BLaER1 (cell line): Measurements from ENCODE around the gene MEIS2.

Source experiments
- H3K27ac ChIP-seq: shearing (Covaris generic); formaldehyde crosslinking; 2 replicates; pipeline ENCODE4 v1.8.1; 2022
- H3K27me3 ChIP-seq: shearing (Covaris generic); formaldehyde crosslinking; 2 replicates; pipeline ENCODE4 v1.8.1; 2022
- H3K36me3 ChIP-seq: shearing (Covaris generic); formaldehyde crosslinking; 2 replicates; pipeline ENCODE4 v1.8.1; 2022
- H3K4me1 ChIP-seq: shearing (Covaris generic); formaldehyde crosslinking; 2 replicates; pipeline ENCODE4 v1.8.1; 2022
- H3K4me2 ChIP-seq: shearing (Covaris generic); formaldehyde crosslinking; 2 replicates; pipeline ENCODE4 v1.8.1; 2022
- H3K4me3 ChIP-seq: shearing (Covaris generic); formaldehyde crosslinking; 2 replicates; pipeline ENCODE4 v1.8.1; 2022
- H3K9ac ChIP-seq: shearing (Covaris generic); formaldehyde crosslinking; 2 replicates; pipeline ENCODE4 v1.8.1; 2022
- H3K9me3 ChIP-seq: shearing (Covaris generic); formaldehyde crosslinking; 2 replicates; pipeline ENCODE4 v1.8.1; 2022
- H4K20me1 ChIP-seq: shearing (Covaris generic); formaldehyde crosslinking; 2 replicates; pipeline ENCODE4 v1.8.1; 2022
- Cebpa-rat ChIP-seq: shearing (Covaris generic); IDR thresholded peaks from 2 replicates; pipeline ENCODE4 v1.8.1; 2022

MEIS2 gene

DNA sequence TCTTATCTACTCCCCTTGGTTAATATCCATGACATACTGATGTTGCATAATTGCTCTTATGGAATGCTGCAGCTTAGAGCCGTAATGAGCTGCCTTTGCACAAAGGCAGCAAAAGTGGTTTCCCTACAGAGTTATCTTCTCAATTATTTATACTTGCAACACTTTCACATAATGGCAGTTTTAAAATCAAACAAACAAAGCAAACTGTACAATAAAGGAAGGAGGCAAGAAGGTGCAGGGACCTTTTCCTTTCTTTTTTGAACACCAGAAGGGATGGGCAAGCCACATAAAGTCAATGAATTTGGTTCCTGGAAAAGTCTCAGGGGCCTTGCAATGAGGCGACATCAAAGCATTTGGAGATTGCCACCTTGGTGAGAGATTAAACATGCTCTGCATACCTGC lies 188.0 kb downstream of the MEIS2 start:
- Histone ChIP-seq H3K4me1 (no peaks in the 10 kb centered on the region), H3K36me3 (no peaks in the 10 kb centered on the region), H3K27me3 (no peaks in the 10 kb centered on the region), H3K9ac (no peak overlapping the region), H3K27ac (no peak overlapping the region), H4K20me1 (no peaks in the 10 kb centered on the region), H3K9me3 (no peaks in the 10 kb centered on the region), H3K4me3 (no peak overlapping the region), H3K4me2 (no peak overlapping the region)
- TF ChIP-seq Cebpa-rat: no peak

DNA sequence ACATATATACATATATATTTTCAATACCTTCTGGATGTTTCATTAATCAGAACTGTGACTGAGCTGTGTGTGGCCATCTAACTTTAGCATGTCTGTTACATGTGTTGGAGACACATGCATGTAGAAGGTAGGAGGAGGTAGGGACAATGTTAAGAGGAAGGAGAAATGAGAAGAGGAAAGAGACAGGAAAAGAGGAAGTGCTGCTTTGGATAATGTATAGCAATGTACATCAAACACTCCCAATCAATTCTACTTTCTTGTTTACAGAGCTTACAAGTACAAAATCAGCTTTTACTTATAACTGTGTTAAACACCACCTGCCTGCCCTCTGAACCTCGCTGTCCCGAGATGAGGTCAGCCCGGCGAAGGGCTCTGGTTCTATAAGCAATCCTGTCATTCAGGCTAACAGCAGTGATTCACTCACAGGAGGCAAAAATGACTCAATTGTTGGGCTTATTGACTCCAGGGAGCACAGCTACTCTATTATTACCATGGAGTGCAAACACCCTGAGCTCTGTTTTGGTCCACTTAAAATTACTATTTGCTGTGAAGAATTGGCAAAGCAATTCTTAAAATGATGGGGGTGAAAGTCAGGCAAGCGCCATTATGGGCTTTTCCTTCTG lies 188.9 kb downstream of the MEIS2 start:
- no peak overlapping the region for H3K9ac ChIP-seq
- no peak overlapping the region for H3K4me3 ChIP-seq
- H3K4me2 ChIP-seq: no peak overlapping the region

DNA sequence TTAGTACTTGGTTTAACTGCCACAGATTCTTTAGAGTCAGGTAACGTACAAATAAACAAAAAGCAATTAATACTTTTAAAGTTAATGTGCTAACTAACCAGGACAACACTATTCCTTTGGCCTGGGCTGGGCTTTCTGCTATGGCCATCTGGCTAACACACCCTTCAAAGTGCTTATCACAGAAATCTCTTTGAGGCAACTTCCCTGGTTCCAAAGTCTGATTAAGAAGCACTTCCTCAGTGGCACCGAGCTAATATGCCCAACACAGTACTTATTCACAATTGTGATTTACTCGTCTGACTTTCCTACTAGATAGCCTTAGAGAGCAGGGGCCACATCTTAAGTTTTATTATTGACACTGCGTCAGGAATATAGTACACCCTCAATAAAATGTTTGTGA lies 191.4 kb downstream of the MEIS2 start:
- Histone ChIP-seq H3K4me3 (no peak overlapping the region), H3K36me3 (no peaks in the 10 kb centered on the region), H3K9me3 (no peaks in the 10 kb centered on the region), H3K4me2 (no peak overlapping the region), H3K27ac (no peak overlapping the region), H3K4me1 (no peaks in the 10 kb centered on the region), H3K9ac (no peak overlapping the region), H3K27me3 (no peaks in the 10 kb centered on the region), H4K20me1 (no peaks in the 10 kb centered on the region)
- TF ChIP-seq Cebpa-rat: no peak

More for the DNA sequence above, 188.9 kb downstream of the MEIS2 start:
- H3K27me3 ChIP-seq: no peaks in the 10 kb centered on the region
- H3K4me1 ChIP-seq: no peaks in the 10 kb centered on the region
- H3K27ac ChIP-seq: no peak overlapping the region
- TF ChIP-seq Cebpa-rat: no peak
- no peaks in the 10 kb centered on the region for H3K9me3 ChIP-seq
- no peaks in the 10 kb centered on the region for H4K20me1 ChIP-seq
- H3K36me3 ChIP-seq: no peaks in the 10 kb centered on the region

- Histone ChIP-seq H3K27ac (no peak overlapping the region), H3K27me3 (no peaks in the 10 kb centered on the region), H3K4me3 (no peak overlapping the region), H3K4me1 (no peaks in the 10 kb centered on the region), H3K9me3 (no peaks in the 10 kb centered on the region), H4K20me1 (no peaks in the 10 kb centered on the region), H3K9ac (no peak overlapping the region), H3K4me2 (no peak overlapping the region), H3K36me3 (no peaks in the 10 kb centered on the region)
- no peak for TF ChIP-seq Cebpa-rat
Observed at GRCh38 chr15:36907295-36907694, 193.1 kb downstream of the MEIS2 start.

- Histone ChIP-seq H3K9me3 (no peaks in the 10 kb centered on the region), H3K27ac (no peak overlapping the region), H3K36me3 (no peaks in the 10 kb centered on the region), H3K9ac (no peak overlapping the region), H3K4me2 (no peak overlapping the region), H3K27me3 (no peaks in the 10 kb centered on the region), H3K4me3 (no peak overlapping the region), H4K20me1 (no peaks in the 10 kb centered on the region), H3K4me1 (no peaks in the 10 kb centered on the region)
- TF ChIP-seq Cebpa-rat: no peak
Observed at GRCh38 chr15:36905908-36906307, 194.4 kb downstream of the MEIS2 start.

DNA sequence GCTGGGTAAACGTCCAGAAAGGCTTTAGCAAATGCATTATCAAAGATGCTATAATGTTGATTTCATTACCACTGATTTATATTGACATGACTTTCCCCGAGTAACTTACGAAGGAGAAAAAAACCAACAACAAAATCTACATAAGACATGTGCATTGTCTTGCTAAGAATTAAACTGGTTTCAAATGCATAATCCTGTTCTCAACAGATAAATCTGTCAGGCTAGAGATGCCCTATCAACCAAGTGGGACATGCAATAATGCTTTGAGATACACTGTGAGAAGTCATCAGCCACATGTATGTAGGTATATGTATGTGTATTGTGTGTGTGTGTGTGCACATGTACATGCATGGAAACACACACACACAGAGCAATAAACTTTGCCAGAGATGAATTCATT lies 195.6 kb downstream of the MEIS2 start:
- H3K27ac ChIP-seq: no peak overlapping the region
- no peaks in the 10 kb centered on the region for H3K27me3 ChIP-seq
- H3K9ac ChIP-seq: no peak overlapping the region
- H3K36me3 ChIP-seq: no peaks in the 10 kb centered on the region
- no peaks in the 10 kb centered on the region for H4K20me1 ChIP-seq
- no peaks in the 10 kb centered on the region for H3K4me1 ChIP-seq
- no peak for TF ChIP-seq Cebpa-rat
- H3K4me2 ChIP-seq: no peak overlapping the region
- no peak overlapping the region for H3K4me3 ChIP-seq
- no peaks in the 10 kb centered on the region for H3K9me3 ChIP-seq

GRCh38 chr15:36903922-36904556 lies 196.3 kb downstream of the MEIS2 start:
- H3K4me1 ChIP-seq: no peaks in the 10 kb centered on the region
- TF ChIP-seq Cebpa-rat: no peak

DNA sequence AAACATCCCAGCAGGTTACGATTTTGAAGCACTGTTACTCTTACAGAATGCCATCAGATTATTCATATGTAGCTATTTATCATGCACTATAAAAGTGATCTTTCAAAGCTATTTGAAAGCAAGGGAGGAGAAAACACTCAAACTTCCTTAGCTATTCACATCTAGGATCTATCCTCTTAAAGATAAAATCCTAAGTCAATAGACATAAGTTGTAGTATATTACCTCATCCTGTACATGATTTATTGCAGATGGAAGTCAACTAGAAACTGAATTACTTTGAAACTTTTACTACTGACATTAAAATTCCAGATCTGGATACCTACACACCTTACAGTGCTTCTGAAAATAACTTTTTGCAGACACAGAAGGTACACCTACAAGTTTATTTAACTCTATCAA lies 197.2 kb downstream of the MEIS2 start:
- Histone ChIP-seq H3K4me3 (no peak overlapping the region), H3K27ac (no peak overlapping the region)

More at GRCh38 chr15:36903922-36904556, 196.3 kb downstream of the MEIS2 start:
- Histone ChIP-seq H3K27ac (no peak overlapping the region), H3K36me3 (no peaks in the 10 kb centered on the region), H3K27me3 (no peaks in the 10 kb centered on the region), H3K9ac (no peak overlapping the region), H3K9me3 (no peaks in the 10 kb centered on the region), H4K20me1 (no peaks in the 10 kb centered on the region), H3K4me2 (no peak overlapping the region), H3K4me3 (no peak overlapping the region)

DNA sequence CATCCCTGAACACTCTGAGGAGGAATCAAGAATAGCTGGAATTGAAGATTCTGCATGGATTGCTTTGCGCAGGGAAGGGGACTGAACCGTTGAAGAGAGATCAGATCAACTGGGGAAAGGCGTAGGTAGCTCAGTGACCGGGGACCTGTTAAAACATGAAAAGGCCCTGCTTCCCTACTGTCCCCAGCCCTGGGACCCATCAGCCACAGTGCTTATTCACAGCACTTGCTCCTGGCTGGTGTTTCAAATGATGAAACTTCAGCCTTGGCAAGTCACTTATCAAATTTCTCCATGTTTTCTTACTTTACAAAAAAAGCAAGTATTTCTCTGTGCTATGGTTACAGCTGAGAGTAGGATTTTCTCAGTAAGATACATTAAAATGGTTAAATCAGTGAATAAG lies 199.3 kb downstream of the MEIS2 start:
- no peak overlapping the region for H3K4me2 ChIP-seq
- no peaks in the 10 kb centered on the region for H4K20me1 ChIP-seq
- H3K4me1 ChIP-seq: no peaks in the 10 kb centered on the region
- no peak overlapping the region for H3K9ac ChIP-seq
- no peak overlapping the region for H3K4me3 ChIP-seq
- H3K9me3 ChIP-seq: no peaks in the 10 kb centered on the region
- no peak overlapping the region for H3K27ac ChIP-seq
- H3K36me3 ChIP-seq: no peaks in the 10 kb centered on the region
- no peaks in the 10 kb centered on the region for H3K27me3 ChIP-seq
- TF ChIP-seq Cebpa-rat: no peak

More for the DNA sequence above, 197.2 kb downstream of the MEIS2 start:
- H4K20me1 ChIP-seq: no peaks in the 10 kb centered on the region
- no peak for TF ChIP-seq Cebpa-rat
- H3K4me2 ChIP-seq: no peak overlapping the region
- H3K36me3 ChIP-seq: no peaks in the 10 kb centered on the region
- no peak overlapping the region for H3K9ac ChIP-seq
- H3K9me3 ChIP-seq: no peaks in the 10 kb centered on the region
- H3K27me3 ChIP-seq: no peaks in the 10 kb centered on the region
- no peaks in the 10 kb centered on the region for H3K4me1 ChIP-seq

DNA sequence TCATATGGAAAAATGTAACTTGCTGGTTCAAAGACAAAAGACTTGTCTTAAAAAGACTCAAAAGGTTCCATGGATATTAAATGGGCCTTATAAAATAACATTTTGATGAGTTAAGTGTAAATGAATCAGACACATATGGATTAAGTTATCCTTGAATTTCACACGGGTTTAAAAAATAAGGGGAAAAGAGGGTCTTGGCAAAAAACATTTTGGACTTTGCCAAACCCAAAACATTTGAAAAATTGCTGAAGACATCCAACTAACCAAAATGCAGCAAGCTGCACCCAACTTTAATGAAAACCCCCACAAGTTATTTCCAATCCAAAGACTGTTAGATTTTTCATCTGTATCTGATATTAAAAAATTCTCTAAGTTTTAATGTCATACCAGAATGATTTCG lies 200.7 kb downstream of the MEIS2 start:
- Histone ChIP-seq H3K4me3 (no peak overlapping the region), H3K4me2 (no peak overlapping the region), H3K9ac (no peak overlapping the region), H3K9me3 (no peaks in the 10 kb centered on the region), H3K36me3 (no peaks in the 10 kb centered on the region), H3K4me1 (no peaks in the 10 kb centered on the region), H3K27ac (no peak overlapping the region), H4K20me1 (no peaks in the 10 kb centered on the region), H3K27me3 (no peaks in the 10 kb centered on the region)
- no peak for TF ChIP-seq Cebpa-rat
